Endothelial cell of umbilical vein (primary cell): ENCODE measurements around the gene NRF1. TPM values are rescaled to one million over a fixed set of nuclear protein-coding genes. Genes with fewer than 3 reads are reported as not detected.

Experiments
- BruUV-seq: library from RNA; stranded (reverse); fragments of 400-500 nt; replicated peaks from 2 replicates; lab custom pipeline; 2021; lab: Mats Ljungman, UMichigan
- CTCF ChIA-PET: fragments of 300-600, 350-600 bp; sonication (Branson Sonifier 250); formaldehyde crosslinking; loops from one replicate; lab custom pipeline; 2021; ENCODE audit warnings: antibody characterized with exemption, inconsistent platforms; lab: Charles Lee
- POLR2A ChIA-PET: fragments of 300-600, 350-600 bp; sonication (Branson Sonifier 250); formaldehyde crosslinking; loops from one replicate; lab custom pipeline; 2021; ENCODE audit warnings: antibody characterized with exemption, inconsistent platforms; lab: Charles Lee
- DNase-seq: peaks from one replicate; pipeline ENCODE4 v3.0.0-alpha.2; 2011; ENCODE audit warnings: low read depth, low spot score
- FAIRE-seq: peaks from 2 replicates; lab custom pipeline; 2011; peaks lifted over from hg19 to GRCh38; lab: Jason Lieb, UNC
- H2AFZ ChIP-seq: 2 replicates; pipeline ENCODE4 v1.6.0; 2012; ENCODE audit warnings: low read depth, low read length, control low read depth, inconsistent platforms
- H3K27ac ChIP-seq: 2 replicates; pipeline ENCODE4 v1.5.1; 2011; ENCODE audit warnings: low read depth, mild to moderate bottlenecking, control low read depth, low read length, moderate library complexity; ENCODE audit not compliant: insufficient read depth
- H3K27me3 ChIP-seq, 2 experiments: 2 replicates each; pipeline versions ENCODE4 v1.6.0 to v1.6.1; 2011; ENCODE audit warnings: low read length in 2 of 2, mixed read lengths in 1 of 2; ENCODE audit not compliant: control insufficient read depth in 2 of 2, insufficient read depth in 2 of 2
- H3K36me3 ChIP-seq, 2 experiments: 2 replicates in 1 of 2; 3 replicates in 1 of 2; pipeline ENCODE4 v1.5.1; 2011; ENCODE audit warnings: low read length in 2 of 2, mild to moderate bottlenecking in 1 of 2, moderate library complexity in 1 of 2; ENCODE audit not compliant: control insufficient read depth in 2 of 2, insufficient read depth in 2 of 2; ENCODE audit errors: extremely low read depth in 1 of 2
- H3K4me1 ChIP-seq: 3 replicates; pipeline ENCODE4 v1.5.1; 2011; ENCODE audit warnings: mild to moderate bottlenecking, low read length; ENCODE audit not compliant: control insufficient read depth, insufficient read depth; ENCODE audit errors: extremely low read depth
- H3K4me2 ChIP-seq: 2 replicates; pipeline ENCODE4 v1.6.1; 2011; ENCODE audit warnings: low read length, control low read depth, mixed read lengths; ENCODE audit not compliant: insufficient read depth
- H3K4me3 ChIP-seq, 3 experiments: fragments of 200-600 bp in 1 of 3; sonication (generic), shearing (Covaris generic) in 1 of 3; replicated peaks in 1 of 3; 2 replicates each; pipeline ENCODE4 v1.5.1; 2011 to 2016; ENCODE audit warnings: control low read depth in 3 of 3, low read length in 3 of 3, mild to moderate bottlenecking in 2 of 3, inconsistent platforms in 1 of 3, low read depth in 1 of 3, moderate library complexity in 1 of 3; ENCODE audit not compliant: insufficient read depth in 1 of 3
- H3K79me2 ChIP-seq: 2 replicates; pipeline ENCODE4 v1.6.0; 2012; ENCODE audit warnings: low read length, inconsistent platforms; ENCODE audit not compliant: control insufficient read depth, insufficient read depth
- H3K9ac ChIP-seq: replicated peaks from 2 replicates; pipeline ENCODE3; 2011; ENCODE audit warnings: low read length, control low read depth; ENCODE audit not compliant: insufficient read depth; ENCODE audit errors: extremely low read depth
- H3K9me1 ChIP-seq: replicated peaks from 3 replicates; pipeline ENCODE4 v1.6.0; 2011; ENCODE audit warnings: mild to moderate bottlenecking, low read length; ENCODE audit not compliant: control insufficient read depth, insufficient read depth; ENCODE audit errors: extremely low read depth
- H3K9me3 ChIP-seq: replicated peaks from 2 replicates; pipeline ENCODE4 v1.5.1; 2012; ENCODE audit warnings: low read length, inconsistent platforms; ENCODE audit not compliant: control insufficient read depth, insufficient read depth
- H4K20me1 ChIP-seq: replicated peaks from 2 replicates; pipeline ENCODE3; 2011; ENCODE audit warnings: mild to moderate bottlenecking, low read length; ENCODE audit not compliant: control insufficient read depth, insufficient read depth; ENCODE audit errors: extremely low read depth
- CTCF ChIP-seq, 2 donors: IDR thresholded peaks; 1 replicate in 1 of 2; 2 replicates in 1 of 2; pipeline ENCODE4 v1.5.1; 2011; ENCODE audit warnings: low read length in 2 of 2, mild to moderate bottlenecking in 2 of 2, moderate library complexity in 2 of 2, control low read depth in 1 of 2, inconsistent platforms in 1 of 2, low read depth in 1 of 2; ENCODE audit not compliant: insufficient read depth in 1 of 2; ENCODE audit errors: extremely low read depth in 1 of 2
- EZH2 ChIP-seq: IDR thresholded peaks from 2 replicates; pipeline ENCODE4 v1.6.1; 2012; ENCODE audit warnings: borderline replicate concordance, low read depth, mild to moderate bottlenecking, moderate library complexity, low read length, inconsistent platforms; ENCODE audit not compliant: severe bottlenecking
- FOS ChIP-seq: IDR thresholded peaks from 2 replicates; pipeline ENCODE4 v1.6.1; 2011; ENCODE audit warnings: mild to moderate bottlenecking, low read length, moderate library complexity, borderline replicate concordance; ENCODE audit not compliant: insufficient read depth
- GATA2 ChIP-seq: IDR thresholded peaks from 2 replicates; pipeline ENCODE4 v1.7.0; 2011; ENCODE audit warnings: low read depth, mild to moderate bottlenecking, moderate library complexity, mixed read lengths, low read length; ENCODE audit not compliant: insufficient read length, insufficient read depth
- JUN ChIP-seq: IDR thresholded peaks from 2 replicates; pipeline ENCODE4 v1.6.1; 2011; ENCODE audit warnings: borderline replicate concordance, low read depth; ENCODE audit not compliant: insufficient read length, insufficient read depth
- MYC ChIP-seq: IDR thresholded peaks from one replicate; pipeline ENCODE4 v1.6.1; 2011; ENCODE audit warnings: mild to moderate bottlenecking, low read depth, low read length
- POLR2A ChIP-seq: IDR thresholded peaks from 2 replicates; pipeline ENCODE4 v1.6.1; 2012; ENCODE audit warnings: low read depth, mild to moderate bottlenecking, control low read depth, low read length
- POLR2AphosphoS5 ChIP-seq: IDR thresholded peaks from 2 replicates; pipeline ENCODE4 v1.6.1; 2012; ENCODE audit warnings: low read depth, mild to moderate bottlenecking, control low read depth, low read length, moderate library complexity; ENCODE audit not compliant: insufficient read depth
- dilution Hi-C: fragments of 300-500 bp; cut with MboI; formaldehyde crosslinking; loops from one replicate; pipeline ENCODE4 v1.15.0; 2019; ENCODE audit warnings: low sequenced_read_pairs; ENCODE audit not compliant: extremely low pct_ligation_motif_present
- intact Hi-C: fragments of 100-400 bp; cut with micrococcal nuclease; formaldehyde crosslinking; loops from one replicate; pipeline ENCODE4 v1.10.0; 2022
- polyA plus RNA-seq, 4 experiments: library from polyadenylated mRNA; depleted of rRNA in 3 of 4; stranded (reverse) in 3 of 4; unstranded in 1 of 4; fragments of >200 nt; gene quantifications; 2 replicates each; pipeline versions ENCODE4 v1.2.1 to v1.2.3, GENCODE V29; 2011 to 2012; ENCODE audit warnings: missing spikeins in 1 of 4
- total RNA-seq: library from RNA; stranded (reverse); gene quantifications from 2 replicates; pipeline ENCODE4 v1.2.3, GENCODE V29; 2021
- TF ChIP-seq, protein P1 (sequence below): IDR thresholded peaks from 2 replicates; pipeline ENCODE4 v1.6.1; 2011; ENCODE audit not compliant: insufficient read depth, insufficient read length

Gene NRF1
- total and polyA plus RNA-seq, 2 donors (not counting 3 experiments of a cell fraction or from before 2014, with no cell fraction given): 14.6 to 20.3 TPM

- BruUV-seq: no TSS peak
- dilution Hi-C loops: no loop called here
These were observed 43.3 kb upstream of the NRF1 start for GRCh38 chr7:129568240-129568639.

GRCh38 chr7:129569326-129569725 lies 42.2 kb upstream of the NRF1 start:
- no peaks in the 10 kb centered on the region for H3K36me3 ChIP-seq
- dilution Hi-C loops: no loop called here
- intact Hi-C loops: no loop called here
- peaks cover 2% of the 10 kb centered on the region for H3K4me1 ChIP-seq
- no peak overlapping the region for H2AFZ ChIP-seq
- H4K20me1 ChIP-seq: no peaks in the 10 kb centered on the region
- H3K27me3 ChIP-seq: peaks cover 0 to 2% of the 10 kb centered on the region in 2 experiments
- ChIA-PET CTCF (no interaction called here), POLR2A (no interaction called here)
- no peak for TF ChIP-seq POLR2A
- TF ChIP-seq, protein P1, sequence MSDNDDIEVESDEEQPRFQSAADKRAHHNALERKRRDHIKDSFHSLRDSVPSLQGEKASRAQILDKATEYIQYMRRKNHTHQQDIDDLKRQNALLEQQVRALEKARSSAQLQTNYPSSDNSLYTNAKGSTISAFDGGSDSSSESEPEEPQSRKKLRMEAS: no peak
- TF ChIP-seq JUN: no peak
- TF ChIP-seq MYC: no peak
- TF ChIP-seq POLR2AphosphoS5: no peak
- TF ChIP-seq CTCF (IDR thresholded peaks at IDR 0.05; ENCODE audit: extremely low read depth in 1 of 2, insufficient read depth in 1 of 2, low read depth in 1 of 2, low read length in 2 of 2): no peak
- no peak for TF ChIP-seq GATA2
- no peak for TF ChIP-seq FOS
- no peak for TF ChIP-seq EZH2
- no peaks in the 10 kb centered on the region for H3K9me1 ChIP-seq
- H3K4me3 ChIP-seq: no peak overlapping the region
- no peak overlapping the region for H3K4me2 ChIP-seq
- H3K27ac ChIP-seq: no peak overlapping the region
- BruUV-seq: no TSS peak
- H3K9me3 ChIP-seq: no peaks in the 10 kb centered on the region
- no peak overlapping the region for H3K9ac ChIP-seq
- FAIRE-seq: no peak
- no peaks in the 10 kb centered on the region for H3K79me2 ChIP-seq
- DNase-seq: no peak

More at GRCh38 chr7:129568240-129568639, 43.3 kb upstream of the NRF1 start:
- Histone ChIP-seq H3K9me1 (no peaks in the 10 kb centered on the region), H3K4me1 (no peaks in the 10 kb centered on the region), H3K79me2 (no peaks in the 10 kb centered on the region), H3K36me3 (no peaks in the 10 kb centered on the region), H3K9ac (no peak overlapping the region), H3K9me3 (no peaks in the 10 kb centered on the region), H3K4me3 (no peak overlapping the region), H3K4me2 (no peak overlapping the region), H3K27ac (no peak overlapping the region), H3K27me3 (peaks cover 5% of the 10 kb centered on the region in 2 experiments), H4K20me1 (no peaks in the 10 kb centered on the region), H2AFZ (no peak overlapping the region)
- no peak for TF ChIP-seq JUN
- TF ChIP-seq GATA2: no peak
- TF ChIP-seq POLR2A: no peak
- TF ChIP-seq POLR2AphosphoS5: no peak
- TF ChIP-seq, protein P1: no peak
- no peak for TF ChIP-seq FOS
- DNase-seq (no peak), FAIRE-seq (no peak)
- intact Hi-C loops: no loop called here
- ChIA-PET CTCF (no interaction called here), POLR2A (no interaction called here)
